Measurements from ENCODE around the gene BRIP1.

DNA sequence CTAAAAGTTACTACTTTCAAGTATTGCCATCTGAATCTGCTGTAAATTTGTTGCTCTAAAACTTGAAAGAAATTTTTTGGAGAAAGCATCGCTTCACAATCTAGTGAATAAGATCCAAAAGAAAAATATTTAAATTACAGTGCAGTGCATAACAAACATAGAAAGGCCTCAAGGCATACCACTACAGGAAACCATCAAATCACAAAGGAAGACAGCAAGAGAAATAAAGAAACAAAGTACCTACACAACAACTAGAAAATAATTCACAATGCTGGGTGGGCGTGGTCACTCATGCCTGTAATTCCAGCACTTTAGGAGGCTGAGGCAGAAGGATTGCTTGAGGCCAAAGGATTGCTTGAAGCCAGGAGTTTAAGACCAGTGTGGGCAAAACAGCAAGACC, 104.9 kb downstream of the BRIP1 start:
- TF ChIP-seq, protein P1, sequence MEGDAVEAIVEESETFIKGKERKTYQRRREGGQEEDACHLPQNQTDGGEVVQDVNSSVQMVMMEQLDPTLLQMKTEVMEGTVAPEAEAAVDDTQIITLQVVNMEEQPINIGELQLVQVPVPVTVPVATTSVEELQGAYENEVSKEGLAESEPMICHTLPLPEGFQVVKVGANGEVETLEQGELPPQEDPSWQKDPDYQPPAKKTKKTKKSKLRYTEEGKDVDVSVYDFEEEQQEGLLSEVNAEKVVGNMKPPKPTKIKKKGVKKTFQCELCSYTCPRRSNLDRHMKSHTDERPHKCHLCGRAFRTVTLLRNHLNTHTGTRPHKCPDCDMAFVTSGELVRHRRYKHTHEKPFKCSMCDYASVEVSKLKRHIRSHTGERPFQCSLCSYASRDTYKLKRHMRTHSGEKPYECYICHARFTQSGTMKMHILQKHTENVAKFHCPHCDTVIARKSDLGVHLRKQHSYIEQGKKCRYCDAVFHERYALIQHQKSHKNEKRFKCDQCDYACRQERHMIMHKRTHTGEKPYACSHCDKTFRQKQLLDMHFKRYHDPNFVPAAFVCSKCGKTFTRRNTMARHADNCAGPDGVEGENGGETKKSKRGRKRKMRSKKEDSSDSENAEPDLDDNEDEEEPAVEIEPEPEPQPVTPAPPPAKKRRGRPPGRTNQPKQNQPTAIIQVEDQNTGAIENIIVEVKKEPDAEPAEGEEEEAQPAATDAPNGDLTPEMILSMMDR (conservative IDR thresholded peaks at IDR 0.05; ENCODE audit: low read depth in 2 of 2): no peak
- TF ChIP-seq, protein P2, sequence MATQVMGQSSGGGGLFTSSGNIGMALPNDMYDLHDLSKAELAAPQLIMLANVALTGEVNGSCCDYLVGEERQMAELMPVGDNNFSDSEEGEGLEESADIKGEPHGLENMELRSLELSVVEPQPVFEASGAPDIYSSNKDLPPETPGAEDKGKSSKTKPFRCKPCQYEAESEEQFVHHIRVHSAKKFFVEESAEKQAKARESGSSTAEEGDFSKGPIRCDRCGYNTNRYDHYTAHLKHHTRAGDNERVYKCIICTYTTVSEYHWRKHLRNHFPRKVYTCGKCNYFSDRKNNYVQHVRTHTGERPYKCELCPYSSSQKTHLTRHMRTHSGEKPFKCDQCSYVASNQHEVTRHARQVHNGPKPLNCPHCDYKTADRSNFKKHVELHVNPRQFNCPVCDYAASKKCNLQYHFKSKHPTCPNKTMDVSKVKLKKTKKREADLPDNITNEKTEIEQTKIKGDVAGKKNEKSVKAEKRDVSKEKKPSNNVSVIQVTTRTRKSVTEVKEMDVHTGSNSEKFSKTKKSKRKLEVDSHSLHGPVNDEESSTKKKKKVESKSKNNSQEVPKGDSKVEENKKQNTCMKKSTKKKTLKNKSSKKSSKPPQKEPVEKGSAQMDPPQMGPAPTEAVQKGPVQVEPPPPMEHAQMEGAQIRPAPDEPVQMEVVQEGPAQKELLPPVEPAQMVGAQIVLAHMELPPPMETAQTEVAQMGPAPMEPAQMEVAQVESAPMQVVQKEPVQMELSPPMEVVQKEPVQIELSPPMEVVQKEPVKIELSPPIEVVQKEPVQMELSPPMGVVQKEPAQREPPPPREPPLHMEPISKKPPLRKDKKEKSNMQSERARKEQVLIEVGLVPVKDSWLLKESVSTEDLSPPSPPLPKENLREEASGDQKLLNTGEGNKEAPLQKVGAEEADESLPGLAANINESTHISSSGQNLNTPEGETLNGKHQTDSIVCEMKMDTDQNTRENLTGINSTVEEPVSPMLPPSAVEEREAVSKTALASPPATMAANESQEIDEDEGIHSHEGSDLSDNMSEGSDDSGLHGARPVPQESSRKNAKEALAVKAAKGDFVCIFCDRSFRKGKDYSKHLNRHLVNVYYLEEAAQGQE (IDR thresholded peaks at IDR 0.05; ENCODE audit: unreplicated experiment): no peak
- TF ChIP-seq, protein P3, sequence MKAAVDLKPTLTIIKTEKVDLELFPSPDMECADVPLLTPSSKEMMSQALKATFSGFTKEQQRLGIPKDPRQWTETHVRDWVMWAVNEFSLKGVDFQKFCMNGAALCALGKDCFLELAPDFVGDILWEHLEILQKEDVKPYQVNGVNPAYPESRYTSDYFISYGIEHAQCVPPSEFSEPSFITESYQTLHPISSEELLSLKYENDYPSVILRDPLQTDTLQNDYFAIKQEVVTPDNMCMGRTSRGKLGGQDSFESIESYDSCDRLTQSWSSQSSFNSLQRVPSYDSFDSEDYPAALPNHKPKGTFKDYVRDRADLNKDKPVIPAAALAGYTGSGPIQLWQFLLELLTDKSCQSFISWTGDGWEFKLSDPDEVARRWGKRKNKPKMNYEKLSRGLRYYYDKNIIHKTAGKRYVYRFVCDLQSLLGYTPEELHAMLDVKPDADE (IDR thresholded peaks at IDR 0.05): no peak
- no peak for TF ChIP-seq EZH2 (IDR thresholded peaks at IDR 0.05; ENCODE audit: low read depth, unreplicated experiment)
- no peak for TF ChIP-seq POLR2AphosphoS5 (IDR thresholded peaks at IDR 0.05; ENCODE audit: low read depth)
- TF ChIP-seq ZNF331 (CRISPR knock-in tag; IDR thresholded peaks at IDR 0.05; ENCODE audit: low read depth): no peak
- no peak for TF ChIP-seq JUNB (IDR thresholded peaks at IDR 0.05; ENCODE audit: unreplicated experiment)
- TF ChIP-seq EZH2phosphoT487 (IDR thresholded peaks at IDR 0.05; ENCODE audit: unreplicated experiment): no peak
- no peak for TF ChIP-seq ZNF114 (CRISPR knock-in tag; IDR thresholded peaks at IDR 0.05)

Data from GM23338 (cell line).